H9 (cell line): ENCODE measurements around the gene C2CD4A. TPM values are rescaled to one million over a fixed set of nuclear protein-coding genes. Genes with fewer than 3 reads are reported as not detected.

Experiments used
- DNase-seq: peaks from one replicate; pipeline ENCODE4 v3.0.0-alpha.2; 2017
- H2AFZ ChIP-seq: one replicate; pipeline ENCODE4 v1.6.1; 2013; ENCODE audit warnings: mild to moderate bottlenecking, low read length, control low read depth, moderate library complexity
- H2AK5ac ChIP-seq: 2 replicates; pipeline ENCODE4 v1.6.1; 2013; ENCODE audit warnings: low read length, control low read depth, mixed read lengths; ENCODE audit not compliant: insufficient read length
- H2BK120ac ChIP-seq: one replicate; pipeline ENCODE4 v1.6.1; 2013; ENCODE audit warnings: low read depth, mild to moderate bottlenecking, low read length, control low read depth, inconsistent platforms; ENCODE audit not compliant: poor library complexity, severe bottlenecking
- H2BK12ac ChIP-seq: 2 replicates; pipeline ENCODE4 v1.6.1; 2013; ENCODE audit warnings: low read length, control low read depth, mixed read lengths, low read depth; ENCODE audit not compliant: insufficient read length
- H2BK15ac ChIP-seq: 2 replicates; pipeline ENCODE4 v1.6.1; 2013; ENCODE audit warnings: low read depth, low read length, control low read depth
- H2BK20ac ChIP-seq: one replicate; pipeline ENCODE4 v1.6.1; 2013; ENCODE audit warnings: low read depth, mild to moderate bottlenecking, low read length, control low read depth, inconsistent platforms; ENCODE audit not compliant: poor library complexity, severe bottlenecking
- H2BK5ac ChIP-seq: 2 replicates; pipeline ENCODE4 v1.6.1; 2013; ENCODE audit warnings: low read length, control low read depth, mixed read lengths; ENCODE audit not compliant: insufficient read length
- H3K14ac ChIP-seq: 2 replicates; pipeline ENCODE4 v1.6.1; 2013; ENCODE audit warnings: low read length, control low read depth; ENCODE audit not compliant: insufficient read depth
- H3K18ac ChIP-seq: 2 replicates; pipeline ENCODE4 v1.6.1; 2013; ENCODE audit warnings: low read depth, mild to moderate bottlenecking, mixed read lengths, low read length, control low read depth; ENCODE audit not compliant: insufficient read length
- H3K23ac ChIP-seq: 2 replicates; pipeline ENCODE4 v1.6.1; 2013; ENCODE audit warnings: low read length, control low read depth, mixed read lengths, low read depth; ENCODE audit not compliant: insufficient read length
- H3K23me2 ChIP-seq: 2 replicates; pipeline ENCODE4 v1.6.1; 2013; ENCODE audit warnings: low read depth, mild to moderate bottlenecking, mixed read lengths, low read length, control low read depth; ENCODE audit not compliant: insufficient read length, poor library complexity, severe bottlenecking
- H3K27ac ChIP-seq: 2 replicates; pipeline ENCODE4 v1.5.1; 2013; ENCODE audit warnings: low read length, control low read depth, mixed read lengths, low read depth; ENCODE audit not compliant: insufficient read length
- H3K27me3 ChIP-seq: 2 replicates; pipeline ENCODE4 v1.6.1; 2013; ENCODE audit warnings: low read length, control low read depth, inconsistent platforms; ENCODE audit not compliant: insufficient read depth
- H3K4ac ChIP-seq: 2 replicates; pipeline ENCODE4 v1.6.1; 2013; ENCODE audit warnings: low read depth, mild to moderate bottlenecking, control low read depth, inconsistent platforms, low read length, moderate library complexity
- H3K4me1 ChIP-seq: 2 replicates; pipeline ENCODE4 v1.6.1; 2013; ENCODE audit warnings: low read length, control low read depth, inconsistent platforms; ENCODE audit not compliant: insufficient read depth
- H3K4me2 ChIP-seq: 2 replicates; pipeline ENCODE4 v1.6.1; 2013; ENCODE audit warnings: low read length, control low read depth, mixed read lengths; ENCODE audit not compliant: insufficient read length, insufficient read depth
- H3K56ac ChIP-seq: 2 replicates; pipeline ENCODE4 v1.6.1; 2013; ENCODE audit warnings: low read depth, mild to moderate bottlenecking, mixed read lengths, low read length, control low read depth; ENCODE audit not compliant: insufficient read length
- H3K79me1 ChIP-seq: 2 replicates; pipeline ENCODE4 v1.6.1; 2013; ENCODE audit warnings: low read depth, mild to moderate bottlenecking, moderate library complexity, low read length, control low read depth, inconsistent platforms; ENCODE audit not compliant: insufficient read depth, poor library complexity, severe bottlenecking
- H3K79me2 ChIP-seq: 2 replicates; pipeline ENCODE4 v1.6.1; 2013; ENCODE audit warnings: low read length, control low read depth, inconsistent platforms; ENCODE audit not compliant: insufficient read depth
- H3K9ac ChIP-seq: 2 replicates; pipeline ENCODE4 v1.6.1; 2013; ENCODE audit warnings: low read length, control low read depth, mixed read lengths; ENCODE audit not compliant: insufficient read length; ENCODE audit errors: extremely low read depth
- H3K9me3 ChIP-seq: one replicate; pipeline ENCODE4 v1.6.1; 2013; ENCODE audit warnings: low read depth, low read length, inconsistent platforms; ENCODE audit not compliant: control insufficient read depth
- H3T11ph ChIP-seq: one replicate; pipeline ENCODE4 v1.6.1; 2013; ENCODE audit warnings: mild to moderate bottlenecking, low read length, control low read depth, inconsistent platforms
- H4K20me1 ChIP-seq: one replicate; pipeline ENCODE4 v1.6.1; 2013; ENCODE audit not compliant: control insufficient read depth, insufficient read length, insufficient read depth
- H4K5ac ChIP-seq: 2 replicates; pipeline ENCODE4 v1.6.1; 2013; ENCODE audit warnings: low read depth, mild to moderate bottlenecking, mixed read lengths, low read length, control low read depth; ENCODE audit not compliant: insufficient read length
- H4K8ac ChIP-seq: replicated peaks from 2 replicates; pipeline ENCODE4 v1.6.1; 2013; ENCODE audit warnings: low read length, control low read depth, mixed read lengths, low read depth; ENCODE audit not compliant: insufficient read length
- H4K91ac ChIP-seq: 2 replicates; pipeline ENCODE4 v1.6.1; 2013; ENCODE audit warnings: low read depth, mild to moderate bottlenecking, moderate library complexity, mixed read lengths, low read length, control low read depth; ENCODE audit not compliant: insufficient read length
- H3K27ac Mint-ChIP-seq, 3 experiments: 2 replicates in 2 of 3; 3 replicates in 1 of 3; pipeline ENCODE4 v1.8.0; 2020 to 2021; ENCODE audit warnings: mixed read lengths in 3 of 3, mild to moderate bottlenecking in 1 of 3, moderate library complexity in 1 of 3
- H3K27me3 Mint-ChIP-seq: 2 replicates; pipeline ENCODE4 v1.8.0; 2021; ENCODE audit warnings: low read depth, mild to moderate bottlenecking, moderate library complexity, mixed read lengths
- H3K36me3 Mint-ChIP-seq, 3 experiments: 2 replicates in 2 of 3; 3 replicates in 1 of 3; pipeline ENCODE4 v1.8.0; 2020 to 2021; ENCODE audit warnings: low read depth in 3 of 3, mixed read lengths in 3 of 3; ENCODE audit not compliant: insufficient read depth in 1 of 3
- H3K4me1 Mint-ChIP-seq, 2 experiments: 2 replicates each; pipeline ENCODE4 v1.8.0; 2020; ENCODE audit warnings: mixed read lengths in 2 of 2
- H3K4me3 Mint-ChIP-seq, 2 experiments: 2 replicates in 1 of 2; 3 replicates in 1 of 2; pipeline ENCODE4 v1.8.0; 2020 to 2021; ENCODE audit warnings: mild to moderate bottlenecking in 2 of 2, mixed read lengths in 2 of 2, moderate library complexity in 1 of 2
- H3K9me3 Mint-ChIP-seq, 2 experiments: 2 replicates in 1 of 2; 3 replicates in 1 of 2; pipeline ENCODE4 v1.8.0; 2020; ENCODE audit warnings: mild to moderate bottlenecking in 2 of 2, mixed read lengths in 2 of 2, moderate library complexity in 1 of 2
- WGBS: extraction: QIAGEN DNeasy Blood & Tissue Kit; methylation state at CpG from one replicate; pipeline ENCODE4 v1.1.7; 2013; ENCODE audit warnings: missing lambda C conversion rate, low lambda C conversion rate, mixed read lengths; ENCODE audit not compliant: insufficient read length; ENCODE audit errors: extremely low coverage; 5-methylcytosine and 5-hydroxymethylcytosine counted together
- total RNA-seq: library from RNA; stranded (reverse); gene quantifications from 2 replicates; pipeline ENCODE4 v1.2.1, GENCODE V29; 2021
- TF ChIP-seq, protein P1 (sequence below): fragments of 200-600 bp; sonication (generic); conservative IDR thresholded peaks from 3 replicates; pipeline ENCODE4 v1.8.0; 2021; ENCODE audit warnings: antibody characterized with exemption, mild to moderate bottlenecking

The C2CD4A gene
- total RNA-seq, 1 experiment from 2014 or later = not detected

DNA sequence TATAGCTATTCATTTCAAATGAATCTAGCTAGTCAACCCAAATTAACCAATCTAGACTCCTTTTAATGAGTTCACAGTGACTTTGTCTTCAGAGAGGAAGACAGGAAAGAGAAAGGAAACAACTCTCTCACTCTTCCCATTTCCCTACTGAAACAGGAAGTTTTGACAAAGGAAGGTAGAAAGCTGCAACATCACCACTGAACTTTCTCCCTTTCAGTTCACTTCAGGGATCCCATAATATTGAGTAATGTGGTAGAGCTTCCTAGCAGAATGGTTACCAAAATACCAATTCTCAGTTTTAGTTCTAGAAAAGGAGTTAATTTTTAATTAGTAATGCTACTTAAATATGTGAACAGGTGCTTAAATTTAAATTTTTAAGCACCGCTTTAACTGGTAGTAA lies 14.1 kb upstream of the C2CD4A start:
- no peak overlapping the region for H2AFZ ChIP-seq
- WGBS = no CpG with 5 or more reads among the region's 1 CpG
- no peak overlapping the region for H2BK5ac ChIP-seq
- no peak overlapping the region for H3K4ac ChIP-seq
- H3K9me3 ChIP-seq = no peaks in the 10 kb centered on the region
- no peaks in the 10 kb centered on the region for H3K27me3 ChIP-seq
- H2BK20ac ChIP-seq = no peak overlapping the region
- no peak overlapping the region for H4K91ac ChIP-seq
- 0 out of 2 replicates have a peak, but pooled peaks cover 2% of the 10 kb centered on the region for H3K79me2 ChIP-seq
- H3K14ac ChIP-seq = no peak overlapping the region
- H2BK120ac ChIP-seq = no peak overlapping the region
- H2AK5ac ChIP-seq = no peak overlapping the region
- H3T11ph ChIP-seq = no peak overlapping the region
- H3K4me1 ChIP-seq = no peaks in the 10 kb centered on the region
- no peaks in the 10 kb centered on the region for H4K20me1 ChIP-seq
- Mint-ChIP-seq H3K4me1 (no peaks in the 10 kb centered on the region), H3K9me3 (0 out of 5 replicates have a peak, but pooled peaks cover 0 to 2% of the 10 kb centered on the region in 2 experiments), H3K27me3 (no peaks in the 10 kb centered on the region), H3K4me3 (no peak overlapping the region), H3K27ac (no peak overlapping the region), H3K36me3 (peaks cover 2 to 3% (median 3%) of the 10 kb centered on the region in 3 experiments; a peak in 5 of 7 replicates)
- H2BK12ac ChIP-seq = no peak overlapping the region
- no peak overlapping the region for H3K9ac ChIP-seq
- TF ChIP-seq, protein P1, sequence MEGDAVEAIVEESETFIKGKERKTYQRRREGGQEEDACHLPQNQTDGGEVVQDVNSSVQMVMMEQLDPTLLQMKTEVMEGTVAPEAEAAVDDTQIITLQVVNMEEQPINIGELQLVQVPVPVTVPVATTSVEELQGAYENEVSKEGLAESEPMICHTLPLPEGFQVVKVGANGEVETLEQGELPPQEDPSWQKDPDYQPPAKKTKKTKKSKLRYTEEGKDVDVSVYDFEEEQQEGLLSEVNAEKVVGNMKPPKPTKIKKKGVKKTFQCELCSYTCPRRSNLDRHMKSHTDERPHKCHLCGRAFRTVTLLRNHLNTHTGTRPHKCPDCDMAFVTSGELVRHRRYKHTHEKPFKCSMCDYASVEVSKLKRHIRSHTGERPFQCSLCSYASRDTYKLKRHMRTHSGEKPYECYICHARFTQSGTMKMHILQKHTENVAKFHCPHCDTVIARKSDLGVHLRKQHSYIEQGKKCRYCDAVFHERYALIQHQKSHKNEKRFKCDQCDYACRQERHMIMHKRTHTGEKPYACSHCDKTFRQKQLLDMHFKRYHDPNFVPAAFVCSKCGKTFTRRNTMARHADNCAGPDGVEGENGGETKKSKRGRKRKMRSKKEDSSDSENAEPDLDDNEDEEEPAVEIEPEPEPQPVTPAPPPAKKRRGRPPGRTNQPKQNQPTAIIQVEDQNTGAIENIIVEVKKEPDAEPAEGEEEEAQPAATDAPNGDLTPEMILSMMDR = no peak
- no peak overlapping the region for H4K8ac ChIP-seq
- H4K5ac ChIP-seq = no peak overlapping the region
- H2BK15ac ChIP-seq = no peak overlapping the region
- H3K27ac ChIP-seq = no peak overlapping the region
- no peak for DNase-seq
- H3K23me2 ChIP-seq = no peaks in the 10 kb centered on the region
- no peak overlapping the region for H3K18ac ChIP-seq
- H3K23ac ChIP-seq = no peak overlapping the region
- H3K4me2 ChIP-seq = no peak overlapping the region
- H3K56ac ChIP-seq = no peak overlapping the region
- H3K79me1 ChIP-seq = peaks cover 2% of the 10 kb centered on the region
